Heart left ventricle (tissue), 16 donors: ENCODE data around the gene RMDN3. TPM values are rescaled to one million over a fixed set of nuclear protein-coding genes. Genes with fewer than 3 reads are reported as not detected.

Experiments used
- ATAC-seq, 4 donors: fragments of 200-7000 bp; cut with Tn5 transposase; one replicate each; pipeline ENCODE4 v1.9.1; 2020 to 2022; ENCODE audit warnings: moderate library complexity in 4 of 4, mild to moderate bottlenecking in 3 of 4, moderate number of reproducible peaks in 1 of 4
- DNase-seq, 5 donors: peaks; one replicate each; pipeline ENCODE4 v3.0.0-alpha.2; 2020
- H3K27ac ChIP-seq, 12 donors: fragments of 200-600 bp; sonication (generic) in 4 of 12; one replicate each; pipeline versions ENCODE4 v1.5.0 to v1.8.0; 2016 to 2022; ENCODE audit warnings: mild to moderate bottlenecking in 2 of 12
- H3K27me3 ChIP-seq, 9 donors: fragments of 200-600 bp; sonication (generic) in 2 of 9; one replicate each; pipeline versions ENCODE4 v1.5.1 to v1.8.0; 2016 to 2022; ENCODE audit warnings: mild to moderate bottlenecking in 3 of 9
- H3K36me3 ChIP-seq, 9 donors: fragments of 200-600 bp; sonication (generic) in 2 of 9; one replicate each; pipeline versions ENCODE4 v1.5.0 to v1.8.0; 2018 to 2022; ENCODE audit warnings: mild to moderate bottlenecking in 2 of 9
- H3K4me1 ChIP-seq, 12 donors: fragments of 200-600 bp; sonication (generic) in 4 of 12; one replicate each; pipeline versions ENCODE4 v1.5.0 to v1.8.0; 2016 to 2022; ENCODE audit warnings: mild to moderate bottlenecking in 3 of 12
- H3K4me3 ChIP-seq, 12 donors: fragments of 200-600 bp; sonication (generic) in 4 of 12; one replicate each; pipeline versions ENCODE4 v1.5.0 to v1.8.0; 2017 to 2022; ENCODE audit warnings: mild to moderate bottlenecking in 9 of 12, moderate library complexity in 4 of 12
- H3K9me3 ChIP-seq, 12 donors: fragments of 200-600 bp; sonication (generic) in 4 of 12; one replicate each; pipeline versions ENCODE4 v1.5.0 to v1.8.0; 2016 to 2022; ENCODE audit warnings: mild to moderate bottlenecking in 1 of 12
- CTCF ChIP-seq, 12 donors: fragments of 200-600 bp; sonication (generic) in 4 of 12; IDR thresholded peaks; one replicate each; pipeline versions ENCODE4 v1.5.0 to v1.8.0; 2018 to 2022; ENCODE audit warnings: antibody characterized with exemption in 12 of 12, mild to moderate bottlenecking in 5 of 12
- POLR2A ChIP-seq, 2 donors: fragments of 450-650 bp; IDR thresholded peaks; one replicate each; pipeline ENCODE4 v1.6.1; 2017; ENCODE audit warnings: antibody characterized with exemption in 2 of 2, mild to moderate bottlenecking in 2 of 2, moderate library complexity in 2 of 2
- WGBS, 4 donors: extraction: QIAGEN DNeasy Blood & Tissue Kit in 2 of 4; methylation state at CpG; one replicate each; pipeline versions ENCODE4 v1.1.5 to v1.1.7; 2013 to 2018; 5-methylcytosine and 5-hydroxymethylcytosine counted together
- intact Hi-C, 10 donors: fragments of 100-400 bp; cut with DNase I; formaldehyde crosslinking; loops; one replicate each; pipeline versions ENCODE4 v1.11.1 to v1.14.2; 2022
- polyA plus RNA-seq, 2 donors: library from polyadenylated mRNA; stranded (reverse); fragments of 200-250 nt; gene quantifications; one replicate each; pipeline ENCODE4 v1.2.3, GENCODE V29; 2013
- total RNA-seq, 9 donors: library from RNA; depleted of rRNA in 2 of 9; stranded (reverse); fragments of >200 nt in 2 of 9; fragmentation: NEBNext Ultra II Directional in 3 of 9; extraction: Animal tissue kit (Norgen Biotek cat#: 25700) in 3 of 9; gene quantifications; one replicate each; pipeline versions ENCODE4 v1.1.0 to v1.2.4, GENCODE V29; 2016 to 2023
- donor health status: ischemic (EF 13 %, LVEDD 7.1; RV severe dilation, severe dysfunction).
- donor health status: healthy with polysubstance abuse.
- donor health status: DM: no; HTN: yes; CAD: no.
- donor health status: DM: no; HTN: no; CAD: no.
- donor health status: ischemic (EF 25% LVEDD 6.9; RV normal size, moderate dysfunction).
- donor health status: ischemic (EF 25% LVEDD 5.7; RV mildly dilated, moderate dysfunction).
- donor health status: healthy.
- donor health status: DM: yes; HTN: yes; CAD: no.
- donor health status: ischemic (EF 35%, LVEDD 5.7; RV mildly dilated, moderate dysfunction).
- donor health status: nonischemic (EF 11% LVEDD 7.7; RV severe dilation, severe dysfunction).
- donor health status: DM: yes; HTN: yes; CAD: no.
- donor health status: PGD.
- donor health status: ischemic (EF 29% LVEDD 5.4; RV normal size, mild dysfunction).
- donor health status: nonischemic (EF 23%, LVEDD 6.1; RV moderate dilation, normal function).

Gene RMDN3
- total and polyA plus RNA-seq, 11 donors = 12.0 to 26.2 (median 18.5) TPM

GRCh38 chr15:40739854-40740253 is 15.2 kb downstream of the RMDN3 start:
- Histone ChIP-seq H3K36me3 (peaks cover 0 to 99% (median 90%) of the 10 kb centered on the region in 9 donors), H3K27me3 (no peaks in the 10 kb centered on the region), H3K9me3 (no peaks in the 10 kb centered on the region), H3K4me1 (peaks cover 0 to 19% (median 0%) of the 10 kb centered on the region in 12 donors), H3K4me3 (no peak overlapping the region), H3K27ac (no peak overlapping the region)
- intact Hi-C loops = no loop called here
- TF ChIP-seq POLR2A (IDR thresholded peaks at IDR 0.05) (no peak), CTCF (IDR thresholded peaks at IDR 0.05) (no peak)
- 89 to 100% (median 96%) methylated on average over 2 of the region's 2 CpGs for WGBS, 4 donors
- ATAC-seq = no peak
- DNase-seq = no peak

- no peaks in the 10 kb centered on the region for H3K27me3 ChIP-seq
- H3K9me3 ChIP-seq = no peaks in the 10 kb centered on the region
- no peak overlapping the region for H3K27ac ChIP-seq
- 64 to 66% (median 66%) methylated on average over 2 of the region's 2 CpGs for WGBS, 4 donors
- ATAC-seq = no peak
- peaks cover 0 to 99% (median 90%) of the 10 kb centered on the region in 9 donors for H3K36me3 ChIP-seq
- DNase-seq = no peak
- no peak overlapping the region for H3K4me3 ChIP-seq
- H3K4me1 ChIP-seq = peaks cover 0 to 11% (median 0%) of the 10 kb centered on the region in 12 donors
- intact Hi-C loops = no loop called here
- TF ChIP-seq POLR2A (IDR thresholded peaks at IDR 0.05) (no peak), CTCF (IDR thresholded peaks at IDR 0.05) (no peak)
Observed at GRCh38 chr15:40739047-40739446, 16.0 kb downstream of the RMDN3 start.

GRCh38 chr15:40737048-40737447 is 18.0 kb downstream of the RMDN3 start:
- intact Hi-C loops = no loop called here
- no peak for DNase-seq
- peaks cover 0 to 97% (median 84%) of the 10 kb centered on the region in 9 donors for H3K36me3 ChIP-seq

GRCh38 chr15:40736575-40736974 is 18.5 kb downstream of the RMDN3 start:
- ATAC-seq (no peak), DNase-seq (no peak)
- H3K27ac ChIP-seq = no peak overlapping the region
- peaks cover 0 to 97% (median 80%) of the 10 kb centered on the region in 9 donors for H3K36me3 ChIP-seq
- intact Hi-C loops = no loop called here
- H3K4me1 ChIP-seq = no peaks in the 10 kb centered on the region
- 89 to 95% (median 91%) methylated on average over 4 of the region's 4 CpGs for WGBS, 4 donors
- no peaks in the 10 kb centered on the region for H3K27me3 ChIP-seq
- TF ChIP-seq CTCF (IDR thresholded peaks at IDR 0.05) (no peak), POLR2A (IDR thresholded peaks at IDR 0.05) (no peak)
- no peaks in the 10 kb centered on the region for H3K9me3 ChIP-seq
- no peak overlapping the region for H3K4me3 ChIP-seq

More at GRCh38 chr15:40737048-40737447, 18.0 kb downstream of the RMDN3 start:
- no peak overlapping the region for H3K4me3 ChIP-seq
- no peaks in the 10 kb centered on the region for H3K4me1 ChIP-seq
- 90 to 96% (median 95%) methylated on average over 3 of the region's 3 CpGs; no CpG with 5 or more reads in 1 of the 4 donors for WGBS, 4 donors
- H3K9me3 ChIP-seq = no peaks in the 10 kb centered on the region
- H3K27me3 ChIP-seq = no peaks in the 10 kb centered on the region
- no peak for ATAC-seq
- TF ChIP-seq POLR2A (IDR thresholded peaks at IDR 0.05) = no peak
- no peak for TF ChIP-seq CTCF (IDR thresholded peaks at IDR 0.05)
- H3K27ac ChIP-seq = no peak overlapping the region
